Measurements from ENCODE around the gene BEX3. TPM values are rescaled to one million over a fixed set of nuclear protein-coding genes. Genes with fewer than 3 reads are reported as not detected.
A peak's percentile ranks its signal among the peaks of the same experiment; 100 is the strongest.

The BEX3 gene
- total RNA-seq, 2 donors from 2014 or later: 33.7 to 44.9 TPM

GRCh38 chrX:103397707-103398106 is 21.4 kb downstream of the BEX3 start:
- H3K9ac ChIP-seq (ENCODE audit: low read depth in 2 of 2, low read length in 2 of 2): no peak overlapping the region

GRCh38 chrX:103398421-103398864 is 22.1 kb downstream of the BEX3 start:
- Histone ChIP-seq H3K27me3 (no peaks in the 10 kb centered on the region), H3K4me3 (no peak overlapping the region), H3K27ac (no peak overlapping the region), H3K36me3 (no peaks in the 10 kb centered on the region), H3K9me3 (no peaks in the 10 kb centered on the region), H3K9ac (ENCODE audit: low read depth in 2 of 2, low read length in 2 of 2) (no peak overlapping the region), H3K4me1 (no peaks in the 10 kb centered on the region)
- intact Hi-C loops (cut with DNase I): no loop called here
- no peak for DNase-seq
- no peak for TF ChIP-seq CTCF (IDR thresholded peaks at IDR 0.05)

More at GRCh38 chrX:103397707-103398106, 21.4 kb downstream of the BEX3 start:
- Histone ChIP-seq H3K4me1 (no peaks in the 10 kb centered on the region), H3K27ac (no peak overlapping the region), H3K9me3 (no peaks in the 10 kb centered on the region), H3K4me3 (no peak overlapping the region), H3K27me3 (no peaks in the 10 kb centered on the region), H3K36me3 (no peaks in the 10 kb centered on the region)
- DNase-seq: no peak
- intact Hi-C loops (cut with DNase I): no loop called here
- no peak for TF ChIP-seq CTCF (IDR thresholded peaks at IDR 0.05)

- no peak overlapping the region for H3K9ac ChIP-seq (ENCODE audit: low read depth in 2 of 2, low read length in 2 of 2)
- intact Hi-C loops (cut with DNase I): no loop called here
- no peaks in the 10 kb centered on the region for H3K36me3 ChIP-seq
- H3K4me1 ChIP-seq: no peaks in the 10 kb centered on the region
- TF ChIP-seq CTCF (IDR thresholded peaks at IDR 0.05): no peak
- no peaks in the 10 kb centered on the region for H3K27me3 ChIP-seq
- no peak overlapping the region for H3K4me3 ChIP-seq
- H3K9me3 ChIP-seq: no peaks in the 10 kb centered on the region
- DNase-seq: no peak
- no peak overlapping the region for H3K27ac ChIP-seq
These were observed 23.4 kb downstream of the BEX3 start for GRCh38 chrX:103399744-103400143.

GRCh38 chrX:103400931-103401330 is 24.6 kb downstream of the BEX3 start:
- Histone ChIP-seq H3K9ac (ENCODE audit: low read depth in 2 of 2, low read length in 2 of 2) (no peak overlapping the region), H3K4me3 (no peak overlapping the region), H3K4me1 (no peaks in the 10 kb centered on the region), H3K27ac (no peak overlapping the region), H3K36me3 (no peaks in the 10 kb centered on the region), H3K27me3 (no peaks in the 10 kb centered on the region), H3K9me3 (no peaks in the 10 kb centered on the region)
- intact Hi-C loops (cut with DNase I): no loop called here
- no peak for TF ChIP-seq CTCF (IDR thresholded peaks at IDR 0.05)
- DNase-seq: no peak

GRCh38 chrX:103404231-103405008 is 28.1 kb downstream of the BEX3 start:
- Histone ChIP-seq H3K9ac (ENCODE audit: low read depth in 2 of 2, low read length in 2 of 2) (peak overlapping the region; percentile 12 to 27), H3K4me3 (peak overlapping the region; percentile 37), H3K27me3 (no peaks in the 10 kb centered on the region), H3K27ac (no peak overlapping the region), H3K36me3 (no peaks in the 10 kb centered on the region), H3K9me3 (no peaks in the 10 kb centered on the region), H3K4me1 (no peaks in the 10 kb centered on the region)
- peak; percentile 62 for DNase-seq
- intact Hi-C loops (cut with DNase I): no loop called here
- TF ChIP-seq CTCF (IDR thresholded peaks at IDR 0.05): no peak
